Amniotic stem cell (primary cell): ENCODE measurements around the gene CAGE1.
A peak's percentile ranks its signal among the peaks of the same experiment; 100 is the strongest.

Experiments used
- DNase-seq: peaks from one replicate; lab custom pipeline; 2025; lab: John Stamatoyannopoulos, UW

The CAGE1 gene

GRCh38 chr6:7389451-7390225 lies at the start of gene CAGE1, which contains the start of gene RIOK1:
CAGE1 (minus strand) TSS chr6:7389742; CDS start chr6:7387173, 2,569 bp downstream.
RIOK1 (plus strand) TSS chr6:7389808; CDS start chr6:7390003, 195 bp downstream.
- peak; percentile 91 for DNase-seq

- no peak for DNase-seq
Measured at GRCh38 chr6:7439228-7439627, 49.7 kb upstream of the CAGE1 start.

- DNase-seq: no peak
Measured at GRCh38 chr6:7438011-7438410, 48.5 kb upstream of the CAGE1 start.

GRCh38 chr6:7434672-7435071 lies 45.1 kb upstream of the CAGE1 start:
- no peak for DNase-seq

- DNase-seq: no peak
Measured at GRCh38 chr6:7433121-7433617, 43.6 kb upstream of the CAGE1 start.

GRCh38 chr6:7432391-7433120 lies 43.0 kb upstream of the CAGE1 start:
- no peak for DNase-seq

GRCh38 chr6:7431674-7432390 lies 42.3 kb upstream of the CAGE1 start:
- no peak for DNase-seq

GRCh38 chr6:7431313-7431673 lies 41.8 kb upstream of the CAGE1 start:
- DNase-seq: no peak

GRCh38 chr6:7426447-7427169 lies 37.1 kb upstream of the CAGE1 start:
- DNase-seq: no peak

GRCh38 chr6:7425808-7426190 lies 36.3 kb upstream of the CAGE1 start:
- DNase-seq: no peak

GRCh38 chr6:7424967-7425807 lies 35.6 kb upstream of the CAGE1 start:
- no peak for DNase-seq

GRCh38 chr6:7424058-7424457 lies 34.5 kb upstream of the CAGE1 start:
- DNase-seq: no peak

- DNase-seq: no peak
Measured at GRCh38 chr6:7421066-7421465, 31.5 kb upstream of the CAGE1 start.

GRCh38 chr6:7419065-7419464 lies 29.5 kb upstream of the CAGE1 start:
- DNase-seq: no peak

- DNase-seq: no peak
Measured at GRCh38 chr6:7418238-7418905, 28.8 kb upstream of the CAGE1 start.

- DNase-seq: no peak
Measured at GRCh38 chr6:7417684-7418083, 28.1 kb upstream of the CAGE1 start.

GRCh38 chr6:7414811-7415210 lies 25.3 kb upstream of the CAGE1 start:
- DNase-seq: no peak

GRCh38 chr6:7413151-7413823 lies 23.7 kb upstream of the CAGE1 start:
- no peak for DNase-seq

- DNase-seq: no peak
Measured at GRCh38 chr6:7411328-7411727, 21.8 kb upstream of the CAGE1 start.

GRCh38 chr6:7410851-7411250 lies 21.3 kb upstream of the CAGE1 start:
- DNase-seq: no peak
